ENCODE data around the gene TIGD6. TPM values are rescaled to one million over a fixed set of nuclear protein-coding genes. Genes with fewer than 3 reads are reported as not detected.
"Not testable (repeated sequence)": the region's sequence is repeated elsewhere in the genome, so short reads cannot be mapped to it uniquely, and the experiment has no call there.

TIGD6 gene
- total RNA-seq, 2 experiments from 2014 or later, result 2.5 to 2.6 TPM

DNA sequence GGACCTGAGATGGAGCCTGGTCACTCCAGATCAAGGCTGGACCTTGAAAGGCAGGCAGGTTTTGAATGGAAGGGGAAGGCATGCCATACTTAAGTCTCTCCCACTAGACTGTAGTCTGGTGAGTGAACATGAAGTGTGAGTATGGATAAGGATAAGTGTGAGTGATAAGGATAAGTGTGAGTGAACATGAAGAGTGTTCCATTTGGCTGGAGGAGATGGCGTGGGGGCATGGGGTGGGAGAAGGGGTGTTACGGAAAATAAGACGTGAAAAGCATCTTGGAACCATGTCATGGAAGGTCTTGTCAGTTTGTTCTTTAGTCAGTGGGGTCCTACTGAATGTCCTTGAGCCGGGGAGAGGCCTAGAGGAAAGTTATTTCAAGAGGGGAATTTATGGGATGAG lies 32.9 kb upstream of the TIGD6 start:
- DNase-seq, result no peak
- H3K36me3 Mint-ChIP-seq, result peaks cover 48% of the 10 kb centered on the region
- ChIA-PET POLR2A (interaction anchor here (1.8 kb wide), 1 partner anchor 31 kb away, joined by 3 read pairs; no protein-coding TSS in a partner anchor), CTCF (no interaction called here)
- no peaks in the 10 kb centered on the region for H3K27me3 Mint-ChIP-seq
- no peak overlapping the region for H3K27ac Mint-ChIP-seq
- no peaks in the 10 kb centered on the region for H3K4me1 Mint-ChIP-seq (ENCODE audit: low read depth)
- no peaks in the 10 kb centered on the region for H3K9me3 Mint-ChIP-seq
- intact Hi-C loops (cut with micrococcal nuclease), result no loop called here
- H3K4me3 Mint-ChIP-seq, result no peak overlapping the region

DNA sequence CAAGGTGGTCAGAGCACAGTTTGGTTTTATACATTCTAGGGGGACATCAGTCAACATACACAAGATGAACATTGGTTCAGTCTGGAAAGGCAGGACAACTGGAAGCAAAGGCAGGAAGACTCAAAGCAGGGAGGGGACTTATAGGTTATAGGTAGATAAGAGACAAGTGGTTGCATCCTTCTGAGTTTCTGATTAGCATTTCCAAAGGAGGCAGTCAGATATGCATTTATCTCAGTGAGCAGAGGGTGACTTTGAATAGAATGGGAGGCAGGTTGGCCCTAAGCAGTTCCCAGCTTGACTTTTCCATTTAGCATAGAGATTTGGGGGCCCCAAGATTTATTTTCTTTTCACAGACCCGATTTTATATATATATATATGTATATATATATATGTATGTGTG lies 27.6 kb upstream of the TIGD6 start:
- H3K27ac Mint-ChIP-seq; H3K27me3 Mint-ChIP-seq; H3K4me3 Mint-ChIP-seq; intact Hi-C loops (cut with micrococcal nuclease); H3K4me1 Mint-ChIP-seq (ENCODE audit: low read depth); CTCF ChIA-PET; H3K9me3 Mint-ChIP-seq; DNase-seq: not testable (repeated sequence)
- POLR2A ChIA-PET, result interaction anchor here (0.7 kb wide), 1 partner anchor 15 kb away, joined by 4 read pairs; no protein-coding TSS in a partner anchor
- peaks cover 40% of the 10 kb centered on the region for H3K36me3 Mint-ChIP-seq

DNA sequence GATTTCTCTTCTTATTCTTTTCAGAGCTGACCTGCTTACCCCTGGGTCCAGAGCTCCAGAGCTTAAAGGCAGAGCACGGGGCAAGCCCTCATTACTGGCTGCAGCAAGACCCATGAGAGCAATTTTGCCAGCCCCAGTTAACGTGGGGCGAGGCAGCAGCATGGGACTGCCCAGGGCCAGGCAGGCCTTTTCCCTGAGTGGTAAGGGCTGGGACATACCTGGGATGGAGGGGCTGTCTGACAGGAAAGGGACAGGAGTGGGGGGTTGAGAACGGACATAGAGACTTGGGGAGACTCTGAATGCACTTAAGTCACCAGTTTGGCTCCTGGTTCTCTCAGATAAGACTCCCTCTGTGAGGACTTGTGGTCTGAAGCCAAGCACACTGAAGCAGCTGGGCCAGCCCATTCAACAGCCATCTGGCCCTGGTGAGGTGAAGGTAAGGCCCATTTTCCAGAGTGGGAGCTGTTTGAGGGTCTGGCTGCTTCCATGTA lies 26.3 kb upstream of the TIGD6 start:
- intact Hi-C loops (cut with micrococcal nuclease), result loop anchor here (1.0 kb wide), 1 partner anchor 18 kb away; no protein-coding TSS in a partner anchor
- Mint-ChIP-seq H3K4me3 (no peak overlapping the region), H3K9me3 (no peaks in the 10 kb centered on the region), H3K36me3 (peaks cover 42% of the 10 kb centered on the region), H3K27me3 (no peaks in the 10 kb centered on the region), H3K27ac (no peak overlapping the region), H3K4me1 (ENCODE audit: low read depth) (peaks cover 4% of the 10 kb centered on the region)
- CTCF ChIA-PET, result no interaction called here
- POLR2A ChIA-PET, result no interaction called here
- no peak for DNase-seq

DNA sequence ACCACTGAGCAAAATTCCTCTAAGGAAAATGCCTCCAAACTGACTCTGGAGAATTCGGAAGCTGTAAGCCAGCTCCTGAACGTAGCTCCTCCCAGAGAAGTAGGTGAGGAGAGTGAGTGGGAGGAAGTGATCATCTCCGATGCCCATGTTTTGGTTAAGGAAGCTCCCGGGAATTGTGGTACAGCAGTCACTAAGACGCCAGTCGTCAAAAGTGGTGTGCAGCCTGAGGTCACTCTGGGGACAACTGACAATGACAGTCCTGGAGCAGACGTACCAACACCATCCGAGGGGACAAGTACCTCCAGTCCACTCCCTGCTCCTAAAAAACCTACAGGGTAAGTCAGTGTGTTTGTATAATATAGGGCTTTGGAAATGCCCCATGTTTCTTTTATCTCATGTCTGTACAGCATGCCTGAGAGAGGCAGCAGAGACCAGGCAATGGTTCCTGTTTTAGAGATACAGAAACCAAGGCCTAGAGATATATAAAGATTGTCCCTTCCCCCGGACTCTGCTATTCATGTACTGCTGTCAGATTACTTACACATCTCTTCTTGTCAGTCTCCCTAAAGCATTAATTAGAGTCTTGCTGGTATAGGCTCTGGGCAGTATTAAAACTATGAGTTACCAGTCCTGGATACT lies 24.0 kb upstream of the TIGD6 start:
- Mint-ChIP-seq H3K4me1 (ENCODE audit: low read depth) (peaks cover 15% of the 10 kb centered on the region), H3K4me3 (no peak overlapping the region), H3K27me3 (no peaks in the 10 kb centered on the region), H3K36me3 (peaks cover 47% of the 10 kb centered on the region), H3K9me3 (no peaks in the 10 kb centered on the region), H3K27ac (no peak overlapping the region)
- ChIA-PET CTCF (no interaction called here), POLR2A (no interaction called here)
- DNase-seq, result no peak
- intact Hi-C loops (cut with micrococcal nuclease), result no loop called here

DNA sequence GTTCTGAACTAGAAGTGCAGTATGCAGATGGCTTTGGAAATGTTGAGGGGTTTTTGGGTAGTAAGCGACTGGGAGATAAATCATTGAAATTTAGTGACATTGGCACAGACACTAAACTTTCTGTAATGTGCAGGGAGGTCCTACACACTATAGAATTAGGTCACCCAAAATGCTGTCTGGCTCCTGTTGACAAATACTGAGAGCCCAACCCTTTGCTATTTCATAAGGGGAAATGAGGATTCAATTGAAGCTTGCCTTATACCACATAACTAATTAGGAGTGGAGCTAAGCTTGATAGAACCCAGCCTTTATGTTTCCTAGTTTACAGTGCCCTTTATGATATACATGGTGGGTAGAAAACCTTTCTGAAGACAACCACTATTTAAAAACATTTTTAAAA lies 22.7 kb upstream of the TIGD6 start:
- no peak overlapping the region for H3K4me3 Mint-ChIP-seq
- no peaks in the 10 kb centered on the region for H3K9me3 Mint-ChIP-seq
- DNase-seq, result no peak
- ChIA-PET POLR2A (no interaction called here), CTCF (interaction anchor here (1.4 kb wide), 1 partner anchor 32 kb away, joined by 7 read pairs; no protein-coding TSS in a partner anchor)
- H3K36me3 Mint-ChIP-seq, result peaks cover 57% of the 10 kb centered on the region
- H3K27ac Mint-ChIP-seq, result no peak overlapping the region
- H3K27me3 Mint-ChIP-seq, result no peaks in the 10 kb centered on the region
- intact Hi-C loops (cut with micrococcal nuclease), result no loop called here
- H3K4me1 Mint-ChIP-seq (ENCODE audit: low read depth), result peaks cover 15% of the 10 kb centered on the region

DNA sequence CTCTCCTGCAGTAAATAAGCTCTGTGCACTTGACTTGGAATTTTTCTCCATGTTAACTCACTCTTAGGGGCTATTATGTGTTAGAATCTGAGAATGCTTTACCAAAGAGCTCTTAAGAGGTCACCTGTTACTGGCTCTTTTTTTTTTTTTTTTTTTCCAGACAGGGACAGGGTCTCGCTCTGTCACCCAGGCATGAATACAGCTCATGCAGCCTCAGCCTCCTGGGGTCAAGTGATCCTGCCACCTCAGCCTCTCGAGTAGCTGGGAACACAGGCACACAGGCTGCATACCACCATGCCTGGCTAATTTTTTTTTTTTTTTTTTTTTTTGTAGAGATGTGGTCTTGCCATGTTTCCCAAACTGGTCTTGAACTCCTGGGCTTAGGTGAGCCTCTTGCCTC lies 22.2 kb upstream of the TIGD6 start:
- Mint-ChIP-seq H3K9me3 (no peaks in the 10 kb centered on the region), H3K4me1 (ENCODE audit: low read depth) (peaks cover 15% of the 10 kb centered on the region), H3K36me3 (peaks cover 54% of the 10 kb centered on the region), H3K27ac (no peak overlapping the region), H3K4me3 (no peak overlapping the region), H3K27me3 (no peaks in the 10 kb centered on the region)
- intact Hi-C loops (cut with micrococcal nuclease), result no loop called here
- DNase-seq, result no peak
- POLR2A ChIA-PET, result no interaction called here
- CTCF ChIA-PET, result interaction anchor here (0.9 to 1.4 kb wide), 2 partner anchors 12 to 32 kb away, joined by 3 to 7 read pairs; no protein-coding TSS in a partner anchor

DNA sequence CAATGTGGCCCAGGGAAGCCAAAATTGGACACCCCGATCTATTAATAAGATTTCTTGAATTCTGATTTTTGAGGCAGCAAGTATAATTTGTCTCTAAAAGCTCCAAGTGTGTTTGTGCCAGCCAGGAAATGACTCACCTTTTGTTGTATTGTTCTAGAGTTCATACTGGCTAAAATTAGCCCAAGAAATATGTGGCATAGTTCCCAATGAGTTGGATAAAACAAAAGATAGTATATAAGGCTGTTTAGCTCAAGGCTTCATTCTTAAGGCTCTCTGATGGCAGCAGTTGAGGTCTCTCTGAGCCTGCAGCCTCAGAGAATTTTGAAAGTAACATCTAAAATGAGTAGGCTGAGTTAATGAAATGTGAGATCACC lies 21.7 kb upstream of the TIGD6 start:
- H3K9me3 Mint-ChIP-seq, result no peaks in the 10 kb centered on the region
- peaks cover 58% of the 10 kb centered on the region for H3K36me3 Mint-ChIP-seq
- peak overlapping the region; percentile 38 for H3K27ac Mint-ChIP-seq
- H3K4me3 Mint-ChIP-seq, result no peak overlapping the region
- ChIA-PET CTCF (interaction anchor here (0.6 to 1.4 kb wide), 3 partner anchors 13 to 66 kb away, joined by 3 to 7 read pairs (median 5); no protein-coding TSS in a partner anchor), POLR2A (no interaction called here)
- DNase-seq, result no peak
- H3K27me3 Mint-ChIP-seq, result no peaks in the 10 kb centered on the region
- peaks cover 15% of the 10 kb centered on the region for H3K4me1 Mint-ChIP-seq (ENCODE audit: low read depth)
- intact Hi-C loops (cut with micrococcal nuclease), result no loop called here

DNA sequence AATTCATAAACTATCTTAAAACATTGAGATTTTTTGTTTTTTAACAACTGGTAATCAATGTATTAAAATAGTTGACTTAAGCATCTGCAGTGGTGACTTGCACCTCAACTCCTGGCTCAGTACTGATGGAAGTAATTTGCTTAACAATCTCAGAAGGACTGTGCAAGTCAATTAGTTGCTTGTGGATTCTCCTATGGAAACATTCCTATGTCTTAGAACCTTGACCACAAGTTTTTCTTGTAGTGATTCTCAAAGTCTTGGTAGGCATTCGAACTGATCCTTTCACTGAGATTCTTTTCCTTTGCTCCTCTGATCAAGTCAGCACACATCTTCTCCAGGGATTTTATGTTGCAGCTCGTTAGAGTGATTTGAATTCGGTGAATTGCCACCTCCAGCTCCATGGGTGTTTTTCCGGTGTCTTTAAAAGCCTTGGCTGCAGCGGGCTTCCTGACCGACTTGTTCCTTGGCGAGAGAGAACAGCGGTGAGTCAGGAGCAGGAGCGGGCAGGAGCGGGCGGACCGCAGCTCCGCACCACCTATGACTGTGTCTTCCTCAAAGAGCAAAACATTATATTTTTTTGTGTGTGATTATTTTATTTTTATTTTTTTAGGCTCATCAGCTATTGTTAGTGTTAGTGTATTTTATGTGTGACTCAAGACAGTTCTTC lies 21.2 kb upstream of the TIGD6 start:
- no peaks in the 10 kb centered on the region for H3K9me3 Mint-ChIP-seq
- POLR2A ChIA-PET, result no interaction called here
- H3K27ac Mint-ChIP-seq, result peak overlapping the region; percentile 38
- CTCF ChIA-PET, result interaction anchor here (0.6 to 1.4 kb wide), 6 partner anchors 9 to 66 kb away, joined by 3 to 7 read pairs (median 3); no protein-coding TSS in a partner anchor
- H3K4me3 Mint-ChIP-seq, result no peak overlapping the region
- peaks cover 60% of the 10 kb centered on the region for H3K36me3 Mint-ChIP-seq
- intact Hi-C loops (cut with micrococcal nuclease), result no loop called here
- no peak for DNase-seq
- no peaks in the 10 kb centered on the region for H3K27me3 Mint-ChIP-seq
- H3K4me1 Mint-ChIP-seq (ENCODE audit: low read depth), result peaks cover 16% of the 10 kb centered on the region

DNA sequence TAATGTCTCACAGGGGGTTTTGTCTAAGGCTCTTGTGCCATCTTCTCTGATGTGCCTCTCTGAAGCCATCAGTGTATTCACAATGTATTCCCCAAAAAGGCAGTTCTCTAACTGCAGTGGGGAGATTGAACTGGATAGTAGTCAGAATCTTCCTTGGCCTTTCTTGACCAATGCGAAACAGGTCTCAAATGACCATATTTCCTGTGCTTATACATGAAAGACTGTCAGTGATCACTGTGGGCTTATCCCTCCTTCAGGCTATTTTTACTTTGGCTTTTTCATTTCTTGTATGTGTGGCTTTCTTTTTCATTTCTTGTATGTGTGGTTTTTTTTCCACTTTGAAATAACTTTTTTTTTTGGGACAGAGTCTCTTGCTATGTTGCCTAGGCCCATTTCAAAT lies 19.8 kb upstream of the TIGD6 start:
- Mint-ChIP-seq H3K9me3 (peaks cover 7% of the 10 kb centered on the region), H3K27ac (peak overlapping the region; percentile 38), H3K36me3 (peaks cover 68% of the 10 kb centered on the region), H3K27me3 (no peaks in the 10 kb centered on the region), H3K4me1 (ENCODE audit: low read depth) (peaks cover 16% of the 10 kb centered on the region), H3K4me3 (no peak overlapping the region)
- no peak for DNase-seq
- intact Hi-C loops (cut with micrococcal nuclease), result no loop called here
- CTCF ChIA-PET, result interaction anchor here (1.2 to 1.3 kb wide), 3 partner anchors 30 to 167 kb away, joined by 3 read pairs; no protein-coding TSS in a partner anchor
- POLR2A ChIA-PET, result no interaction called here

DNA sequence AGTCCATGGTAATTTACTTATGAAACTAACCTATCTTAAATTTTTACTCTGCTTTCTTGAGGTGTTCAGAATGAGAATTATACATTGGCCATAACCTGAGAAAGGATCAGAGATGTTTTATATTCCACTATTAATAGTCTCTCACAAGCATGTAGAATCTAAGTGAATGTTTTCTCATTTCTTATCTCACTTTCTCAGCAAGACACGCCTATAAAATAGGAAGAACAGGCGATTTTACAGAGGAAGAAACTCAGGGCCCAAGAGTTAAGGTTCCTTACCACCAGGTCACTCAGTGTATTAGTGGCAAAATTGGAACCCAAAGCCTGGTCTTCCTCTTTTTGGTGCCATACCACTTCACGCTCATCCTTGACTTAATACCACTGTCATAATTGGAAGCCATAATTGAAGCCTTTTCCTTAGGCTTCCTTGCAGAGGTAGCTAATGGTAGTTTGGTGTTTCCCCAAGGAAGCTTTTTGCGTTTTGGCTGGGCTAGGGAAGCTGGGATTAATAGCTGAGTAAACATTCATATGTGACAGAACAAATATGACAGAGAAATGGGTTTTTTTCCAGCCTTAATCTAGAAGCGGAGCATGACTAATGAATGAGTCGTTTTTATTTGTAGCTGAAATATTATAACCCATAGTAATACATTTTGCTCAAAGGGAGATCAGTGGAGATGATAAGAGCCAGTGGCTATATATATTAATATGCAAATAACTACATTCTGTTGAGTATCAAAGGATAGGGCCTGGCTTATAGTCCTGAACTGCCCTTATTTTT lies 17.0 kb upstream of the TIGD6 start:
- Mint-ChIP-seq H3K9me3 (peaks cover 7% of the 10 kb centered on the region), H3K4me1 (ENCODE audit: low read depth) (peaks cover 25% of the 10 kb centered on the region), H3K36me3 (peaks cover 83% of the 10 kb centered on the region), H3K4me3 (no peak overlapping the region), H3K27me3 (no peaks in the 10 kb centered on the region), H3K27ac (no peak overlapping the region)
- no peak for DNase-seq
- ChIA-PET CTCF (interaction anchor here (0.7 to 1.4 kb wide), 2 partner anchors 56 to 183 kb away, joined by 3 read pairs; no protein-coding TSS in a partner anchor), POLR2A (no interaction called here)
- intact Hi-C loops (cut with micrococcal nuclease), result no loop called here

DNA sequence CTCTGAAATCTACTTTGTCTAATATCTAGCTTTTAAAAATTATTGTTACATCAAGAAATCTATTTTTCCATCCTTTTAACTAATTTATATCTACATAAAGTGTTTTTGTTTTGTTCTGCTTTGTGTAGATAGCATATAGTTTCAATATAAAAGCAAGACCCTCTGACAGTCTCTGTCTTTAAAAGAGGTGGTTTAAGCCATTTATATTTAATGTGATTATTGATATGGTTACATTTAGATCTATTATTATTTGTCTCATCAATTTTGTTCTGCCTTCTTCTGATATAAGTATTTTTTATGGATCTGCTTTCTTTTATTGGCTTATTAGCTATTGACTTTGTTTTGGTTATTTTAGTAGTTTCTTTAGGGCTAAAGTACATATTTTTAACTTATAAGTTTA lies 16.1 kb upstream of the TIGD6 start:
- H3K4me3 Mint-ChIP-seq, result no peak overlapping the region
- intact Hi-C loops (cut with micrococcal nuclease), result no loop called here
- H3K36me3 Mint-ChIP-seq, result peaks cover 81% of the 10 kb centered on the region
- ChIA-PET POLR2A (no interaction called here), CTCF (interaction anchor here (0.6 to 1.4 kb wide), 2 partner anchors 55 to 429 kb away, joined by 3 to 4 read pairs; no protein-coding TSS in a partner anchor)
- H3K4me1 Mint-ChIP-seq (ENCODE audit: low read depth), result peaks cover 18% of the 10 kb centered on the region
- H3K27me3 Mint-ChIP-seq, result no peaks in the 10 kb centered on the region
- DNase-seq, result no peak
- H3K9me3 Mint-ChIP-seq, result peaks cover 7% of the 10 kb centered on the region
- H3K27ac Mint-ChIP-seq, result no peak overlapping the region

DNA sequence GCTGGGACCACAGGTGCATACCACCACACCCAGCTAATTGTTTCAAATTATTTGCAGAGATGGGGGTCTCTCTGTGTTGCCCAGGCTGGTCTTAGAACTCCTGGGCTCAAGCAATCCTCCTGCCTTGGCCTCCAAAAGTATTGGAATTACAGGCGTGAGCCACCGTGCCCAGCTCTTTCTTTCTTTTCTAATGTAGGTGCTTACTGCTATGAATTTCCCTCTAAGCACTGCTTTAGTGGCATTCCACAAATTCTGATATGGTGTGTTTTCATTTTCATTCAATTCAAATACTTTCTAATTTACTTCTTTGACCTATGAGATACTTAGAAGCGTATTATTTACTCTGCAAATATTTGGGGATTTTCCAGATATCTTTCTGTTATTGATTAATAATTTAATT lies 15.0 kb upstream of the TIGD6 start:
- H3K9me3 Mint-ChIP-seq, result peaks cover 7% of the 10 kb centered on the region
- intact Hi-C loops (cut with micrococcal nuclease), result no loop called here
- H3K4me1 Mint-ChIP-seq (ENCODE audit: low read depth), result peaks cover 17% of the 10 kb centered on the region
- H3K4me3 Mint-ChIP-seq, result no peak overlapping the region
- ChIA-PET POLR2A (no interaction called here), CTCF (no interaction called here)
- H3K27me3 Mint-ChIP-seq, result no peaks in the 10 kb centered on the region
- no peak overlapping the region for H3K27ac Mint-ChIP-seq
- peaks cover 80% of the 10 kb centered on the region for H3K36me3 Mint-ChIP-seq
- DNase-seq, result no peak
